Nephron progenitor cell (in vitro differentiated cells): ENCODE results near the gene POLDIP2.

Experiments used
- DNase-seq: peaks from one replicate; pipeline ENCODE4 v3.0.0; 2021
- H3K27ac Mint-ChIP-seq: 2 replicates; pipeline ENCODE4 v1.8.0; 2021; ENCODE audit warnings: mild to moderate bottlenecking, moderate library complexity, mixed read lengths
- H3K27me3 Mint-ChIP-seq: 2 replicates; pipeline ENCODE4 v1.8.0; 2021; ENCODE audit warnings: mild to moderate bottlenecking, low read depth, mixed read lengths; ENCODE audit not compliant: poor library complexity
- H3K36me3 Mint-ChIP-seq: 2 replicates; pipeline ENCODE4 v1.8.0; 2021; ENCODE audit warnings: low read depth, mixed read lengths
- H3K4me1 Mint-ChIP-seq: 2 replicates; pipeline ENCODE4 v1.8.0; 2021; ENCODE audit warnings: mixed read lengths
- H3K4me3 Mint-ChIP-seq: 2 replicates; pipeline ENCODE4 v1.8.0; 2021; ENCODE audit warnings: mild to moderate bottlenecking, moderate library complexity, mixed read lengths
- H3K9me3 Mint-ChIP-seq: 2 replicates; pipeline ENCODE4 v1.8.0; 2021; ENCODE audit warnings: mild to moderate bottlenecking, moderate library complexity, mixed read lengths
- CTCF ChIP-seq: fragments of 200-600 bp; sonication (generic); IDR thresholded peaks from 2 replicates; pipeline ENCODE4 v1.5.0; 2021; ENCODE audit warnings: antibody characterized with exemption

The POLDIP2 gene

GRCh38 chr17:28317099-28317965 is 40.0 kb downstream of the POLDIP2 start:
- H3K9me3 Mint-ChIP-seq, result no peaks in the 10 kb centered on the region
- peak overlapping the region; percentile 88 for H3K4me3 Mint-ChIP-seq
- H3K27me3 Mint-ChIP-seq, result peaks cover 9% of the 10 kb centered on the region
- DNase-seq, result no peak
- TF ChIP-seq CTCF, result no peak
- peak overlapping the region; percentile 55 for H3K27ac Mint-ChIP-seq
- H3K36me3 Mint-ChIP-seq, result peaks cover 19% of the 10 kb centered on the region
- H3K4me1 Mint-ChIP-seq, result peaks cover 52% of the 10 kb centered on the region

DNA sequence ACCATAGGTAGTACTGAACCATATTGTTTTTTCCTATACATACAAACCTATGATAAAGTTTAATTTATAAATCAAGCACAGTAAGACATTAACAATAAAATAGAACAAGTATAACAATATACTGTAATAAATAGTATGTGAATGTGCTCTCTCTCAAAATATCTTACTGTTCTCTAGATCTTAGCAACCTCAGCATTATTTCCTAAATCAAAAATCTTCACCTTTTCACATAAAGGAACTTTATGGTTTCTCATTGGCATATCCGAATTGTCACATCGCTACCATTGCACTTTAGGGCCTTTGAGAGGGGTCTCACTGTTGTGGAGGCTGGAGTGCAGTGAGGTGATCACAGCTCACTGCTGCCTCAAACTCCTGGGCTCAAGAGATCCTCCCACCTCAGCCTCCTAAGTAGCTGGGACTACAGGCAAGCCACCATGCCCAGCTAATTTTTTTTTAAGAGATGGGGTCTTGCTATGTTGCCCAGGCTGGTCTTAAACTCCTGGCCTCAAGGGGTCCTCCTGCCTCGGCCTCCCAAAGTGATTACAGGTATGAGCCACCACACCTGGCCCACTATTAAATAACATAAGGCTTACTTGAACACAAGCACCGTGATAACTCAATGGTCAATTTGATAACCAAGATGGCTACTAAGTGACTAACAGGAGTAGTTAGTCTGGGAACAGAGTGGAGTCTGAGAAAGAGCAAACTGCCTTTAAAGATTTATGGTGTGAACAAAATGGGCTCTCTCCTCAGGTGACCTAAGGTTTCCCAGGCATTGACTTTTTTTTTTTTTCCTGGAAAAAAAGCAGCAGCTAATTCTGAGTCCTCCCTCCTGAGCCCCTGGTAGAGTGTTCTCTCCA is 41.3 kb downstream of the POLDIP2 start:
- no peak for TF ChIP-seq CTCF
- H3K4me1 Mint-ChIP-seq, result peaks cover 40% of the 10 kb centered on the region
- DNase-seq, result no peak
- H3K36me3 Mint-ChIP-seq, result peaks cover 10% of the 10 kb centered on the region
- H3K27me3 Mint-ChIP-seq, result peaks cover 9% of the 10 kb centered on the region
- H3K9me3 Mint-ChIP-seq, result no peaks in the 10 kb centered on the region
- no peak overlapping the region for H3K4me3 Mint-ChIP-seq
- no peak overlapping the region for H3K27ac Mint-ChIP-seq

GRCh38 chr17:28313841-28314240 is 43.5 kb downstream of the POLDIP2 start:
- Mint-ChIP-seq H3K4me1 (peaks cover 22% of the 10 kb centered on the region), H3K4me3 (no peak overlapping the region), H3K27me3 (peaks cover 9% of the 10 kb centered on the region), H3K36me3 (no peaks in the 10 kb centered on the region), H3K27ac (no peak overlapping the region), H3K9me3 (no peaks in the 10 kb centered on the region)
- DNase-seq, result no peak
- no peak for TF ChIP-seq CTCF

GRCh38 chr17:28306954-28307401 is 50.3 kb downstream of the POLDIP2 start:
- TF ChIP-seq CTCF, result no peak
- no peaks in the 10 kb centered on the region for H3K4me1 Mint-ChIP-seq
- no peak overlapping the region for H3K27ac Mint-ChIP-seq
- no peaks in the 10 kb centered on the region for H3K36me3 Mint-ChIP-seq
- H3K9me3 Mint-ChIP-seq, result no peaks in the 10 kb centered on the region
- DNase-seq, result no peak
- no peaks in the 10 kb centered on the region for H3K27me3 Mint-ChIP-seq
- no peak overlapping the region for H3K4me3 Mint-ChIP-seq

- no peak for TF ChIP-seq CTCF
- no peaks in the 10 kb centered on the region for H3K9me3 Mint-ChIP-seq
- H3K36me3 Mint-ChIP-seq, result no peaks in the 10 kb centered on the region
- no peak overlapping the region for H3K27ac Mint-ChIP-seq
- no peak overlapping the region for H3K4me3 Mint-ChIP-seq
- peaks cover 9% of the 10 kb centered on the region for H3K4me1 Mint-ChIP-seq
- peaks cover 26% of the 10 kb centered on the region for H3K27me3 Mint-ChIP-seq
- no peak for DNase-seq
Measured at GRCh38 chr17:28298449-28298848, 58.9 kb downstream of the POLDIP2 start.
